NCI-H1930 (cell line): ENCODE results near the gene EME2.
"Not testable (repeated sequence)": the region's sequence is repeated elsewhere in the genome, so short reads cannot be mapped to it uniquely, and the experiment has no call there.

Experiments
- DNase-seq, 2 experiments: peaks; one replicate each; lab custom pipeline; 2025; lab: John Stamatoyannopoulos, UW

The EME2 gene

GRCh38 chr16:1791256-1791942 is 18.8 kb downstream of the EME2 start:
- DNase-seq: no peak

DNA sequence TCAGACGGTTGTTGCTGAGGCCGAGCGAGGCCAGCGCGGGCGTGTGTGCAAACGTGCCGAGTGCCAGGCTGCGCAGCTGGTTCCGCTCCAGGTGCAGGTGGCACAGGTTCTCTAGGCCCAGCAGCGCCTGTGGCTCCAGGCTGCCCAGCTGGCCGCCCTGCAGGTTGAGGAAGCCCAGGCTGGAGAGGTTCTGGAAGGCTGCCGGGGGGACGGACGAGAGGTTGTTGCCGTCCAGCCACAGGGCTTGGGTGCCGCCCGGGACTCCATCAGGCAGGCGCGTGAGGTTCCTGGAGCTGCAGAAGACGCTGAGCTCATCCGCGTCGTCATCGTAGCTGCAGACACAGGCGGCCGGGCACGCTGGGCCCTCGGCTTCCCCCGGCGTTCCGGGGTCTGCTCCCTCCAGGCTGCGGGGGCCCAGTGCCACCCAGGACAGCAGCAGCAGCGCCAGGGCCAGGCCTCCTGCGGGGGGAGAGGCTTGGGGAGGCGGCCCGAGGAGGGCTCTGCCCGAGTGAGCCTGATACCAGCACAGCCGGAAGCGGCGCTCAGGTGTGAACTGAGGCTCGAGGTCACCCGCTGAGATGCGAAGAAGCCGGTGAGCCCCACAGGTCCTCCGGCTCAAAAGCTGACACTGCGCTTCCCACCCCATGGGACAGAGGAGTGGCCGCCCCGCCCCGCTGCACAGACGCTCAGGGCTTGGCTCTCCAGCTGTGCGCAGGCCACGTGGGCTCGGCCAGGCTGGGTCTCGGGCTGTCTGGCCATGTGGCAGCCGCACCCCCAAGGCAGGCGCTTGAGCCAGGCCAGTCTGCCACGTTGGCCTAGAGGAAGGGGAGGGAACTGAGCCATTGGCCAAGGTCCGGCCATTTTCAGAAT is 19.6 kb downstream of the EME2 start:
- no peak for DNase-seq

GRCh38 chr16:1792836-1793577 is 20.4 kb downstream of the EME2 start:
- no peak for DNase-seq

- DNase-seq: no peak
Measured at GRCh38 chr16:1793578-1794220, 21.1 kb downstream of the EME2 start, which contains the start of gene IGFALS. TSS of gene IGFALS (minus strand) at chr16:1793705. CDS start at chr16:1793652, 53 bp downstream.

DNA sequence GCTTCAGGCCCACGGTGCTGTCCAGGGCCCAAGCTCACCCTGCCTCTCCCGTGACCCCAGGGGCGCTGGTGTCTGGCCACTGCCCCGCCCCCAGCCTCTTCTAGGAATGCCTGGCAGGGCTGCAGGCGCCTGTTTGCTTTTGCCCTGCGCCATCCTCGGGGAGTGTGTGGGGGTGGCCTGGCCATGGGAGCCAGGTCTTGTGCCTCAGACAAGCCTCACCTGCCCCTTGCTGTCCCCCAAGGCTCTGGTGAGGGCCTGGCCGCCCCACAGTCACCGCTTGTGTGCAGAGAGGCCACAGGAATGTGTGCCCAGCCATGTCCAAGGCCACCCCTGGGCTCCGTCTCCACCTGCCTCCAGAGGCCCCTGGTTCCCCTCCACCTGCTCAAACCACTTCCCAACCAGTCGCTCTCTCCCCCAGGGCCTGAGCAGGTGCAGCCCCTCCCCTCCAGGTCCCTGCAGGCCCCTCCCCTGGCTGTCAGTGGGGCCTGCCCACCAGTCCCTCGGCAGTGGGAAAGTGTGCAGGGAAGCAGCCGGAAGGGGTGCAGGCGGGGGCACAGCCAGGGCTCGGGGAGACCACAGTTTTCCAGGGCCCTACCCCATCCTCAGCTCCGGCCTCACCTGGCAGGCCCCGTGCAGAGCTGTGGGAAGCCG is 21.7 kb downstream of the EME2 start:
- no peak for DNase-seq

DNA sequence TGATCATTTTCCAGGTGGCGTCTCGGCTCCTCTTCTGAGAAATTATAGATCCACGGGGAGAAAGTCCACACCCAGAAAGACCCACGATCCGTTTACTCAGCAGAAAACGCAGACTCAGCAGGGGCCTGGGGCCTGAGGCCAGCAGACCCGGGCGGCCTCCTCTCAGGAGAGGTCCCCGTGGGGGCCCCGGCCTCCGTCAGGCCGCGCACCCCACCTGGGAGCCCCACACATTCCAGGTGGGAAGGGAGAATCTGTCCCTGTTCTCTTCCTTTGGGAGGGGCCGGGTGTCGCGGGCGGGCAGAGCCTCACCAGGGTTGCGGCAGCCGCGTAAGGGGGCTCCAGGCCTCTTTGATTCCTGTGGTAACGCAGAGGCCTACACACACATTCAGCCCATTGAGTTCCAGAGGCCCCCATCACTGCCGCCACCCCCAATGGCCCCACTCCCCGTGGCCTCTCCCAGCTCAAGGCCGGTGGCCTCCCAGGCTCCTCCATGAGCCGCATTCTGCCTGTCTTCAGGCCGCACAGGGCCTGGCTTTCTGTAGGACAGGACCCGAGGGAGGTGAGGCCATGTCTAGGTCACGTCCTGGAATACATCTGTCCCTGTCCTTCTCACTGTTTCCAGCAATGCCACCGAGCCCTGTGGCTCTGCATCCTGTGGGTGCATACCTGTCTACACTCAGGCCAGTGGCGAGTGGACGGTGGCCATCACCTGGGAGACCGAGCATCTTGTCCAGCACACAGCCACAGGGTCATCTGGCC is 22.5 kb downstream of the EME2 start:
- DNase-seq: no peak

DNA sequence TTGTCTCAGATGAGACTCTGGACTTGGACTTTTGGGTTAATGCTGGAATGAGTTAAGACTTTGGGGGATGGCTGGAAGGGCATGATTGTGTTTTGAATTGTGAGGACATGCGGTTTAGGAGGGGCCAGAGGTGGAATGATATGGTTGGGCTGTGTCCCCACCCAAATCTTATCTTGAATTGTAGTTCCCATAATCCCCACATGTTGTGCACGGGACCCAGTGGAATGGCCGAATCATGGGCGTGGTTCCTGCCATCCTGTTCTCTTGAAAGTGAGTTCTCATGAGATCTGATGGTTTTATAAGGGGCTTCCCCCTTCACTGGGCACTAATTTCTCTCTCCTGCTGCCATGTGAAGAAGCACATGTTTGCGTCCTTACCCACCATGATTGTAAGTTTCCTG is 26.7 kb downstream of the EME2 start:
- DNase-seq: not testable (repeated sequence)

GRCh38 chr16:1800701-1801100 is 28.1 kb downstream of the EME2 start:
- no peak for DNase-seq

DNA sequence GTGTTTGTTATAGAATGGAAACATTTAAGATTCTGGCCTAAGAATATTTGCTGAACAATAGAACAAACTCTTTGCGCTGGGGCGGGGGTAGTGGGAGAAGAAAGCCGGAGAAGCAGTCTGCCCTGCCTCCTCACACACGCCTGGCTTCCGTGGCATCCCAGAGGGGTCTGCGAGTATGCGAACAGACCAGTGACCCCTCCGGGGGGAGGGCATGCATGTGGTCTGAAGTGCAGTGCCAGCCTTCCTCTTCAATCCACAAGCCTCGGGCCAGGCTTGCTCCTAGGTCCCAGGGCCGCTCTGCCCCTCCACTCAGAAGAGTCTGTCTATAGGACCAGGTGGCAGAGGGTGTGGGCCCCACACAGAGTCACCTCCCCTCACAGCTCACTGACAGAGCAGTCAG is 35.0 kb downstream of the EME2 start:
- no peak for DNase-seq

- DNase-seq: no peak
Measured at GRCh38 chr16:1808691-1809090, 36.1 kb downstream of the EME2 start.

- no peak for DNase-seq
Measured at GRCh38 chr16:1809281-1809801, 36.7 kb downstream of the EME2 start.

DNA sequence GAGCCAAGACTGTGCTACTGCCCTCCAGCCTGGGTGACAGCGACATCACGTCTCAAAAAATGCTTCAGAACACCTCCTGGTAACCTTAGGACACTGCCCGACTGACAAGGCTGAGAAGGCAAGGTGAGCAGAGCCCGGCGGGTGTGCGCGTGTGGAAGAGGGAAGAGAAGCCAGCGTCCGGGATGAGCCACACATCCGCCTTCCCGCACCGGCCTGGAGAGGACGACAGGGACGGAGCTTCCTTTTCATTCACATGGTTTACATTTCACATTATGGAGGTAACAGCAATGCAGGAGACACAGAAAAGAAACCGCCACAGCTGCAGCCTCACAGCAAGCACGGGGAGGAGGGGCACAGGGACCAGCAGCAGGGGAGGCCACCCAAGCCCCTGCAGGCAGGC is 37.5 kb downstream of the EME2 start:
- no peak for DNase-seq

- DNase-seq: no peak
Measured at GRCh38 chr16:1810536-1810935, 37.9 kb downstream of the EME2 start.

DNA sequence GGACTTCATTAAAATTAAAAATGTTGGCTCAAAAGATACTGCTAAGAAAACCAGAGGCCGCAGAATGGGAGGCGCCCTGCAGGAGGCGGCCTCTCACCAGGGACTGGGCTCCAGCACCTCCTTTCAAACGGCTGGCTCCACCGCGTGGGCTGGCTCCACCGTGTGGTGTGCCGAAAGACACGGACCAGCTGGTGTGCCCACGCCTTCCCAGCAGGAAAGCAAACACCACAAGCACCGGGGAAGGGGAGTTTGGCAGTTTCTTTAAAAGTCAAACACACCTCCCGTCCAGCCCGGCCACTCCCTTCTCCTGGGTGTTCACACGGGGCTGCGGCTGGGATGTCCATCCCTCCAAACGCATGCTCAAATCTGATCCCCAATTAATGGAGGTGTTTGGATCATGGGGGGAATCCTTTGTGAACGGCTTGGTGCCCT is 40.1 kb downstream of the EME2 start:
- peak; percentile 34 to 47 for DNase-seq

GRCh38 chr16:1815461-1815860 is 42.9 kb downstream of the EME2 start:
- no peak for DNase-seq

DNA sequence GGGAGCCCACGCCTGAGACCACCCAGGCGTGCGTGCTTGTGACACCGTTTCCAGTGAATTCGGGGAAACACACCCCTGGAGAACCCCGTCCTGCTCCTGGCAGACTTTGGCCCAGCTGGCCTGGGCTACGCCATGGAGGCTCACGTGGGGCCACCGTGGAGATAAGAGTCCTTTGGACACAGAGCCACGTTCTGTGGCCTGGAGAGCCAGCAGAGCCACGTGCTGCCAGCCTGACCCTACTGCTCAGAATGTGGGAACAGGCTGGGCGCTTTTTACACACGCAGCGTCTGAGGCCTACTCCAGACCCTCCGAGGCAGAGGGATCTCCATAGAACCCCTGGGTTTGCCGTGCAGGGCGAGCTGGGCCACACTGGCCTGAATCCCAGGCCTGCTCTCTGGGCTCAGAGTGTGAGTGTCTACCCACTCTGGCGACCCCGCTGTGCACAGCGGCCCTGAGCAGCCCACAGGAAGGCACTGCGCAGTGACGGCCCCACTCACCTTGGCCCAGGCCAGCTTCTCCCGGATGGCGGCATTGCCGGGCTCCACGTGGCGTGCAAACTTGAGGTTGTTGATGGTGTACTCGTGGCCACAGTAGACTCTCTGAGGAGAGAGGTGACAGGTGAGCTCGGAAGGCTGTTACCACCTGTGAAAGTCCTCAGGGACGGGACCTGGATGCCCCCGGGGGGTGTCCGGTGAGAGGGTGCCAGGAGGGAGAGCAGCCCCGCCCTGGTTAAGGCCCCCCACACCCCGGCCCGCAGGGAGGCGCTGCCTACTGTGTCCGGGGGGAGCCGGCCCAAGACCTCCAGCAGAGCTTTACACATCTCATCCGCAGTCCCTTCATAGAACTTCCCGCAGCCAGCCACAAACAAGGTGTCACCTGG is 44.0 kb downstream of the EME2 start:
- no peak for DNase-seq

DNA sequence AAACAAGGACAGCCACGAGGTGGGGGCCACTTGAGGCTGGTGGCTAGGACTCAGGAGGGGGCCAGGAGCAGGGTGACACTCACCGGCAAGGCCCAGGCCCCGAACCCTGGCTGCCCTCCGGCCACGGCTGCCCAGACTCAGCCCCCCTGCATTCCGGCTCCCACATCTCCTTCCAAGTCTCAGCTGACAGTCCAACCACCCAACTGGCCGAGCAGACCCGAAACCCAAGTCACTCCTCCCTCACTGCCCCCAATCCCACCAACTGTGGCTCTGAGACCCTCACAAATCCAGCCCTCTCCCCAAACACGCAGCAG is 44.6 kb downstream of the EME2 start:
- DNase-seq: no peak

DNA sequence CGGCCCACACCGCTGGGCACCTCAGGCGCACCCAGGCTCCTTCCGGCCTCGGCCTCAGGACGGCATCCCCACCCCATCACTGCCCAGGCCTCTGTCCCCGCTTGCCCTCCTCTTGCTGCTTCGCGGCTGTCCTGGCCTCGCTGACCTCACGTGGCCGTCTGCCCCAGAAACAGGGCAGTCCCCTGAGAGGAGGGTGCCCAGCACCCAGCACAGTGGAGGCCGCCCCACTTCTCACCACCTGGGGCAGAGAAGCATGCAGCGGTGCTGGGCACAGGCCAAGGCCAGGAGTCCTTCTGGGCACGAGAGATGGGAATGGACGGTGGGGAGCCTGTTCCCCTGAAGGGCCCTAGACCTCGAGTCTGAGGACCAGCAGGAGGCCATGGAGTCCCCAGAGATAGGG is 45.1 kb downstream of the EME2 start:
- no peak for DNase-seq

DNA sequence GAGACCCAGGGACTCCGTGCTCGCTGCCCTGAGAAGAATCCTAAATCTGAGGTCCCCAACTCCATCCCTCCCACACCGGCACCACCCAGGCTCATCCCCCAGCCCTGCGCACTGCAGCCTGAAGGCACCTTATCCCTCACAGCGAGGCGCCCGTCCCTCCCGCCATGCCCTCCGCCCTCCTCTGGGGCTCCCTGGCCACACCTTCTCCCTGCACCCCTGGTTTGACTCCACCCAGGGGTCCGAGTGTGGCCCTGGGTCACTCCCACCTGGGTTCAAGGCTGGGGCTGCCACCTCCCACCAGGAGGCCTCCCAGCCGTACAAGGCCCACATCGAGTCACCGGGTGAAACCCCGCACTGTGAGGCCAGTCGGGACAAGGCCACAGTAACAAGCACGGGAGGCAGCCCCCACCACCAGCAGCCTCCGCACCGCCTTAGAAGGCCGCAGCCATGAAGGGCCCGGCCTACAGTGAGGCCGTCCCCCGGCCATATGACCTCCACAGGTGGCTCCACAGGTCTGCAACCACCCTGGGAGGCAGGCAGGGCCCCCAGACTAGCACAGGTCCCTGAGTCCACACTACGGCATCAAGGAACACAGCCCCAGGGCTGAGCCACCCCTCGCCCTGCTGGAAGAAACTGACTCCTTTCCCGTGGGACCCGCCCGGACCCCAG is 45.7 kb downstream of the EME2 start:
- DNase-seq: no peak
